ENCODE data around the gene WDR62. TPM values are rescaled to one million over a fixed set of nuclear protein-coding genes. Genes with fewer than 3 reads are reported as not detected.

Gene WDR62
- total and polyA plus RNA-seq, 9 donors: 2.1 to 4.6 (median 3.5) TPM

GRCh38 chr19:36151144-36152018 lies 96.7 kb downstream of the WDR62 start:
- peaks cover 42% of the 10 kb centered on the region for H3K36me3 ChIP-seq (ENCODE audit: control insufficient read depth, insufficient read depth, low read length)
- 4% methylated on average over 20 of the region's 47 CpGs for WGBS (ENCODE audit: insufficient coverage)
- no peaks in the 10 kb centered on the region for H3K27me3 ChIP-seq (ENCODE audit: control insufficient read depth, insufficient read depth, low read length)
- peak; percentile 84 for DNase-seq
- peaks cover 27% of the 10 kb centered on the region for H3K4me1 ChIP-seq (ENCODE audit: control insufficient read depth, insufficient read depth, low read length)
- peak overlapping the region; percentile 89 for H3K4me3 ChIP-seq (ENCODE audit: low read length)
- H3K27ac ChIP-seq (ENCODE audit: low read length): peak overlapping the region; percentile 100
- H3K9me3 ChIP-seq (replicated peaks; ENCODE audit: control insufficient read depth, low read depth, low read length): no peaks in the 10 kb centered on the region

GRCh38 chr19:36152019-36152351 lies 97.3 kb downstream of the WDR62 start:
- Histone ChIP-seq H3K27ac (ENCODE audit: low read length) (peak overlapping the region; percentile 100), H3K4me3 (ENCODE audit: low read length) (peak overlapping the region; percentile 89), H3K27me3 (ENCODE audit: control insufficient read depth, insufficient read depth, low read length) (no peaks in the 10 kb centered on the region), H3K4me1 (ENCODE audit: control insufficient read depth, insufficient read depth, low read length) (peaks cover 27% of the 10 kb centered on the region), H3K36me3 (ENCODE audit: control insufficient read depth, insufficient read depth, low read length) (peaks cover 36% of the 10 kb centered on the region), H3K9me3 (replicated peaks; ENCODE audit: control insufficient read depth, low read depth, low read length) (no peaks in the 10 kb centered on the region)
- no peak for DNase-seq
- 14% methylated on average over 11 of the region's 16 CpGs for WGBS (ENCODE audit: insufficient coverage)

DNA sequence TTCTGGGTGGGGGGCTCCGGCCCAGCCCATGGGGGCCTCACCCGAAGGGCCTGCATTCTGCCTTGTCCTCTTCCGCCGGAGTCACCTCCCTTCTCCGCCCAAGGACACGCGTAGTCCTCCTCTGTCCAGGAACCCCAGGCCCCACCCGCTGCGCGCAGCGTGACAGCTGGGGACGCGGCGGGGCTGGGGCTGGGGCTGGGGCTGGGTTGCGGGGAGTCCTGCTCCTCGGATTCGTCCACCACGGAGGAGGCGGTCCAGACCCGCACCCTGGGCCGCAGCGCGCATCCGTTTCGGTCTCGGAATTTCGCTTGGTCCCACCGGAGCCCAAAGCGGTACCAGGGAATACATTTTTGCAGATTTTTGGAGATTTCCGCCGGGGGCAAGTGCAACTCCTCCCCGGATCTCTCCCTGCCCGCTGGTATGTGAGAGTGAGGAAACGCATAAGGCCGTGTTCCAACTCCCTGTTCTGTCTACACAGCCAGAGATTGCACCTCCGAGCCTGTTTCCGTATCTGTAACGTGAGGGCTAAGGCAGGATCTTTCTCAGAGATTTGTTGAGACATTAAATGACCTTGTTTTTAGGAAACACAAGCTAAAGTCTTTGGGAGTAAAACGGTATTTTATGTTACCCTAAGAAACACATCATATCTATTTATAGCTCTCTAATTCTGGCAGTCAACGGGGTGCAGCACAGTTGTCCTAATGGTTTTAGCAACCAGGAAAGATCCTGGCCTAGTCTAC lies 97.8 kb downstream of the WDR62 start, which contains the start of gene COX7A1:
Gene COX7A1 (minus strand): TSS at position 96 of the 740 bp plus-strand sequence. CDS start 40 bp downstream, at position 56.
- H3K27ac ChIP-seq (ENCODE audit: low read length): peak within 1 kb of the TSS; percentile 100
- DNase-seq: peak; percentile 92
- no peaks in the 10 kb centered on the region for H3K9me3 ChIP-seq (replicated peaks; ENCODE audit: control insufficient read depth, low read depth, low read length)
- H3K27me3 ChIP-seq (ENCODE audit: control insufficient read depth, insufficient read depth, low read length): no peaks in the 10 kb centered on the region
- under 1% methylated on average over 22 of the region's 40 CpGs for WGBS (ENCODE audit: insufficient coverage)
- peaks cover 27% of the 10 kb centered on the region for H3K4me1 ChIP-seq (ENCODE audit: control insufficient read depth, insufficient read depth, low read length)
- peaks cover 33% of the 10 kb centered on the region for H3K36me3 ChIP-seq (ENCODE audit: control insufficient read depth, insufficient read depth, low read length)
- peak within 1 kb of the TSS; percentile 89 for H3K4me3 ChIP-seq (ENCODE audit: low read length)

DNA sequence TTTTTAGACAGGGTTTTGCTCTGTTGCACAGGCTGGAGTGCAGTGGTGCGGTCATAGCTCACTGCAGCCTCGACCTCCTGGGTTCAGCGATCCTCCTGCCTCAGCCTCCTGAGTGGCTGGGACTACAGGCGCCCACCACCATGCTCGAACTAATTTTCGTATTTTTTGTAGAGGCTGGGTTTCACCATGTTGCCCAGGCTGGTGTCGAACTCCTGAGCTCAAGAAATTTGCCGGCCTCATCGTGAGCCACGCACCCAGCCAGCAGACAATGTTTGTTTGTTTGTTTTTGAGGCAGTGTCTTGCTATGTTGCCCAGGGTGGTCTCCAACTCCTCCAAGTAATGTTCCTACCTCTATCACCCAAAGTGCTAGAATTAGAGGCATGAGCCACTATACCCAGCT lies 98.4 kb downstream of the WDR62 start:
- H3K9me3 ChIP-seq (replicated peaks; ENCODE audit: control insufficient read depth, low read depth, low read length): no peaks in the 10 kb centered on the region
- peaks cover 27% of the 10 kb centered on the region for H3K4me1 ChIP-seq (ENCODE audit: control insufficient read depth, insufficient read depth, low read length)
- peaks cover 27% of the 10 kb centered on the region for H3K36me3 ChIP-seq (ENCODE audit: control insufficient read depth, insufficient read depth, low read length)
- DNase-seq: no peak
- WGBS (ENCODE audit: insufficient coverage): 83% methylated on average over 6 of the region's 10 CpGs
- peak overlapping the region; percentile 89 for H3K4me3 ChIP-seq (ENCODE audit: low read length)
- peak overlapping the region; percentile 100 for H3K27ac ChIP-seq (ENCODE audit: low read length)
- no peaks in the 10 kb centered on the region for H3K27me3 ChIP-seq (ENCODE audit: control insufficient read depth, insufficient read depth, low read length)

Other genes with a start within 250 kb of the WDR62 start
- gene PRODH2, start 242.1 kb upstream of the WDR62 start, total RNA-seq: not detected
- under 1 TPM in 2 of 8 donors, not detected in 6; 0.18 to 0.27 TPM for gene PRODH2, start 242.1 kb upstream of the WDR62 start, polyA plus RNA-seq (ENCODE audit: insufficient read depth in 1 of 8, insufficient read length in 8 of 8, low replicate concordance in 1 of 8)
- 0.09 TPM for gene NPHS1, start 202.4 kb upstream of the WDR62 start, total RNA-seq
- gene NPHS1, start 202.4 kb upstream of the WDR62 start, polyA plus RNA-seq (ENCODE audit: insufficient read depth in 1 of 8, insufficient read length in 8 of 8, low replicate concordance in 1 of 8): under 1 TPM in 7 of 8 donors, not detected in 1; 0.04 to 0.37 (median 0.21) TPM
- gene KIRREL2, start 198.0 kb upstream of the WDR62 start, total RNA-seq: 0.31 TPM
- 1 to 10 TPM in 1 of 8 donors, under 1 TPM in 7; 0.28 to 1.0 (median 0.58) TPM for gene KIRREL2, start 198.0 kb upstream of the WDR62 start, polyA plus RNA-seq (ENCODE audit: insufficient read depth in 1 of 8, insufficient read length in 8 of 8, low replicate concordance in 1 of 8)
- gene APLP1, start 186.3 kb upstream of the WDR62 start, total RNA-seq: 4.7 TPM
- gene APLP1, start 186.3 kb upstream of the WDR62 start, polyA plus RNA-seq (ENCODE audit: insufficient read depth in 1 of 8, insufficient read length in 8 of 8, low replicate concordance in 1 of 8): 10 to 100 TPM in 3 of 8 donors, 1 to 10 TPM in 5; 4.6 to 10.7 (median 7.5) TPM
- 1.8 TPM for gene NFKBID, start 154.4 kb upstream of the WDR62 start, total RNA-seq
- 1 to 10 TPM in 6 of 8 donors, under 1 TPM in 2; 0.85 to 3.3 (median 1.6) TPM for gene NFKBID, start 154.4 kb upstream of the WDR62 start, polyA plus RNA-seq (ENCODE audit: insufficient read depth in 1 of 8, insufficient read length in 8 of 8, low replicate concordance in 1 of 8)
- gene HCST, start 152.4 kb upstream of the WDR62 start, total RNA-seq: 4.0 TPM
- gene HCST, start 152.4 kb upstream of the WDR62 start, polyA plus RNA-seq (ENCODE audit: insufficient read depth in 1 of 8, insufficient read length in 8 of 8, low replicate concordance in 1 of 8): 1 to 10 TPM; 3.5 to 7.8 (median 5.6) TPM
- gene TYROBP, start 146.6 kb upstream of the WDR62 start, total RNA-seq: 18.0 TPM
- 10 to 100 TPM; 16.5 to 22.5 (median 18.9) TPM for gene TYROBP, start 146.6 kb upstream of the WDR62 start, polyA plus RNA-seq (ENCODE audit: insufficient read depth in 1 of 8, insufficient read length in 8 of 8, low replicate concordance in 1 of 8)
- 1.8 TPM for gene LRFN3, start 118.5 kb upstream of the WDR62 start, total RNA-seq
- gene LRFN3, start 118.5 kb upstream of the WDR62 start, polyA plus RNA-seq (ENCODE audit: insufficient read depth in 1 of 8, insufficient read length in 8 of 8, low replicate concordance in 1 of 8): 10 to 100 TPM in 3 of 8 donors, 1 to 10 TPM in 5; 6.3 to 13.9 (median 9.3) TPM
- 18.7 TPM for gene SDHAF1, start 59.7 kb upstream of the WDR62 start, total RNA-seq
- gene SDHAF1, start 59.7 kb upstream of the WDR62 start, polyA plus RNA-seq (ENCODE audit: insufficient read depth in 1 of 8, insufficient read length in 8 of 8, low replicate concordance in 1 of 8): 10 to 100 TPM; 10.9 to 14.8 (median 12.9) TPM
- gene SYNE4, start 46.1 kb upstream of the WDR62 start, total RNA-seq: 0.18 TPM
- gene SYNE4, start 46.1 kb upstream of the WDR62 start, polyA plus RNA-seq (ENCODE audit: insufficient read depth in 1 of 8, insufficient read length in 8 of 8, low replicate concordance in 1 of 8): 1 to 10 TPM in 1 of 8 donors, under 1 TPM in 7; 0.11 to 1.2 (median 0.41) TPM
- gene ALKBH6, start 40.7 kb upstream of the WDR62 start, total RNA-seq: 8.3 TPM
- 10 to 100 TPM in 4 of 8 donors, 1 to 10 TPM in 4; 7.8 to 12.1 (median 9.9) TPM for gene ALKBH6, start 40.7 kb upstream of the WDR62 start, polyA plus RNA-seq (ENCODE audit: insufficient read depth in 1 of 8, insufficient read length in 8 of 8, low replicate concordance in 1 of 8)
- gene CLIP3, start 22.0 kb upstream of the WDR62 start, total RNA-seq: 2.9 TPM
- 10 to 100 TPM; 12.2 to 27.6 (median 18.9) TPM for gene CLIP3, start 22.0 kb upstream of the WDR62 start, polyA plus RNA-seq (ENCODE audit: insufficient read depth in 1 of 8, insufficient read length in 8 of 8, low replicate concordance in 1 of 8)
- gene THAP8, start 612 bp upstream of the WDR62 start, total RNA-seq: 4.9 TPM
- 10 to 100 TPM in 1 of 8 donors, 1 to 10 TPM in 7; 7.9 to 11.3 (median 9.0) TPM for gene THAP8, start 612 bp upstream of the WDR62 start, polyA plus RNA-seq (ENCODE audit: insufficient read depth in 1 of 8, insufficient read length in 8 of 8, low replicate concordance in 1 of 8)
- not detected for gene OVOL3, start 56.2 kb downstream of the WDR62 start, total RNA-seq
- under 1 TPM in 1 of 8 donors, not detected in 7; 0.18 TPM for gene OVOL3, start 56.2 kb downstream of the WDR62 start, polyA plus RNA-seq (ENCODE audit: insufficient read depth in 1 of 8, insufficient read length in 8 of 8, low replicate concordance in 1 of 8)
- 70.2 TPM for gene POLR2I, start 60.0 kb downstream of the WDR62 start, total RNA-seq
- gene POLR2I, start 60.0 kb downstream of the WDR62 start, polyA plus RNA-seq (ENCODE audit: insufficient read depth in 1 of 8, insufficient read length in 8 of 8, low replicate concordance in 1 of 8): 10 to 100 TPM; 37.1 to 51.5 (median 45.2) TPM
- gene TBCB, start 60.6 kb downstream of the WDR62 start, total RNA-seq: 129 TPM
- 10 to 100 TPM; 86.5 to 97.3 (median 90.7) TPM for gene TBCB, start 60.6 kb downstream of the WDR62 start, polyA plus RNA-seq (ENCODE audit: insufficient read depth in 1 of 8, insufficient read length in 8 of 8, low replicate concordance in 1 of 8)
- 342 TPM for gene CAPNS1, start 85.2 kb downstream of the WDR62 start, total RNA-seq
- 100 to 1,000 TPM; 492 to 602 (median 554) TPM for gene CAPNS1, start 85.2 kb downstream of the WDR62 start, polyA plus RNA-seq (ENCODE audit: insufficient read depth in 1 of 8, insufficient read length in 8 of 8, low replicate concordance in 1 of 8)
- 185 TPM for gene COX7A1, start 97.5 kb downstream of the WDR62 start, total RNA-seq
- gene COX7A1, start 97.5 kb downstream of the WDR62 start, polyA plus RNA-seq (ENCODE audit: insufficient read depth in 1 of 8, insufficient read length in 8 of 8, low replicate concordance in 1 of 8): 100 to 1,000 TPM; 215 to 391 (median 264) TPM
- 8.8 TPM for gene ZNF565, start 159.8 kb downstream of the WDR62 start, total RNA-seq
- 1 to 10 TPM; 4.1 to 7.4 (median 5.7) TPM for gene ZNF565, start 159.8 kb downstream of the WDR62 start, polyA plus RNA-seq (ENCODE audit: insufficient read depth in 1 of 8, insufficient read length in 8 of 8, low replicate concordance in 1 of 8)
- gene ZNF146, start 160.2 kb downstream of the WDR62 start, total RNA-seq: 82.0 TPM
- 10 to 100 TPM; 49.7 to 82.3 (median 63.5) TPM for gene ZNF146, start 160.2 kb downstream of the WDR62 start, polyA plus RNA-seq (ENCODE audit: insufficient read depth in 1 of 8, insufficient read length in 8 of 8, low replicate concordance in 1 of 8)